Erythroblast (primary cell): ENCODE measurements around the gene RPS4Y1.

ENCODE experiments used
- GATA1 ChIP-seq: IDR thresholded peaks from 2 replicates; pipeline ENCODE4 v1.6.1; 2011; ENCODE audit warnings: low read depth, mild to moderate bottlenecking, control low read depth, low read length, moderate library complexity
- POLR2A ChIP-seq: IDR thresholded peaks from 2 replicates; pipeline ENCODE4 v1.6.1; 2011; ENCODE audit warnings: mild to moderate bottlenecking, low read length

DNA sequence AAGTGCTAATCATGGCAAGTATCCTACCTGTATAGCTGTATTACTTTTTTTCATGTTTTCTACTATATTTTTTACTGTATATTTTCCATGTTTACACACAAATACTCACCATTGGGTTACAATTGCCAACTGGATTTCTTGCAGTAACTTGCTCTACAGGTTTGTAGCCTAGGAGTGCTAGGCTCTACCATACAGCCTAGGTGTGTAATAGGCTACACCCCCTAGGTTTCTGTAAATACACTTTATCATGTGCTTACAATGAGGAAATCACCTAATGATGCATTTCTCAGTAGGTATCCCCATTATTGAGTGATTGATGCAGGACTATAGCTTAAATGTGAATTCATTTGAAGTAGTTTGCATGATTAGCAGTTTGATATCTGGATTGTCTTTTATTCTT, 43.4 kb upstream of the RPS4Y1 start:
- TF ChIP-seq POLR2A (no peak), GATA1 (no peak)
